ENCODE data around the gene VSIG10L2. TPM values are rescaled to one million over a fixed set of nuclear protein-coding genes. Genes with fewer than 3 reads are reported as not detected.

VSIG10L2 gene
- total RNA-seq, 5 donors from 2014 or later (not counting 1 experiment from before 2014, with no cell fraction given): not detected

Other genes with a start within 250 kb of the VSIG10L2 start
- gene PATE1, start 199.8 kb upstream of the VSIG10L2 start, total RNA-seq: not detected
- gene PATE2, start 167.2 kb upstream of the VSIG10L2 start, total RNA-seq: not detected
- not detected for gene PATE3, start 157.9 kb upstream of the VSIG10L2 start, total RNA-seq
- gene PATE4, start 112.7 kb upstream of the VSIG10L2 start, total RNA-seq: not detected
- gene HYLS1, start 58.4 kb upstream of the VSIG10L2 start, total RNA-seq: 1 to 10 TPM; 2.8 to 7.4 (median 6.9) TPM
- 10 to 100 TPM in 3 of 5 donors, 1 to 10 TPM in 2; 5.2 to 14.6 (median 11.5) TPM for gene PUS3, start 42.8 kb upstream of the VSIG10L2 start, total RNA-seq
- gene DDX25, start 41.5 kb upstream of the VSIG10L2 start, total RNA-seq: under 1 TPM in 3 of 5 donors, not detected in 2; 0.16 to 0.26 (median 0.16) TPM
- 1 to 10 TPM; 1.7 to 5.0 (median 2.7) TPM for gene CDON, start 116.8 kb downstream of the VSIG10L2 start, total RNA-seq